Esophagus squamous epithelium (tissue), 5 donors: ENCODE data around the gene UVSSA. TPM values are rescaled to one million over a fixed set of nuclear protein-coding genes. Genes with fewer than 3 reads are reported as not detected.

ENCODE experiments used
- DNase-seq: peaks from one replicate; lab custom pipeline; 2025; lab: John Stamatoyannopoulos, UW
- H3K27ac ChIP-seq, 4 donors: fragments of 200-600 bp; sonication (generic); one replicate each; pipeline ENCODE4 v1.5.1; 2016 to 2019; ENCODE audit warnings: mild to moderate bottlenecking in 1 of 4
- H3K27me3 ChIP-seq, 4 donors: fragments of 200-600 bp; sonication (generic); 1 replicate in 3 of 4; 2 replicates in 1 of 4; pipeline versions ENCODE4 v1.5.1 to v1.6.0; 2017 to 2021; ENCODE audit warnings: antibody characterized with exemption in 1 of 4
- H3K36me3 ChIP-seq, 3 donors: fragments of 200-600 bp; sonication (generic); one replicate each; pipeline ENCODE4 v1.5.1; 2016 to 2019
- H3K4me1 ChIP-seq, 3 donors: fragments of 200-600 bp; sonication (generic); one replicate each; pipeline ENCODE4 v1.5.1; 2017 to 2019
- H3K4me3 ChIP-seq, 4 donors: fragments of 200-600 bp; sonication (generic); 1 replicate in 3 of 4; 2 replicates in 1 of 4; pipeline ENCODE4 v1.5.1; 2016 to 2019; ENCODE audit warnings: mild to moderate bottlenecking in 2 of 4, moderate library complexity in 1 of 4
- H3K9me3 ChIP-seq, 3 donors: fragments of 200-600 bp; sonication (generic); one replicate each; pipeline ENCODE4 v1.5.1; 2016 to 2019
- CTCF ChIP-seq, 6 experiments: fragments of 450-650 bp in 4 of 6; fragments of 200-600 bp in 2 of 6; sonication (generic) in 2 of 6; IDR thresholded peaks; one replicate each; pipeline ENCODE4 v1.5.1; 2016 to 2019; ENCODE audit warnings: antibody characterized with exemption in 6 of 6, mild to moderate bottlenecking in 4 of 6, moderate library complexity in 4 of 6
- POLR2A ChIP-seq, 4 donors: fragments of 450-650 bp; IDR thresholded peaks; one replicate each; pipeline ENCODE4 v1.6.1; 2017; ENCODE audit warnings: antibody characterized with exemption in 4 of 4, mild to moderate bottlenecking in 4 of 4, moderate library complexity in 3 of 4
- WGBS, 2 donors: methylation state at CpG; one replicate each; pipeline ENCODE4 v1.1.5; 2018; 5-methylcytosine and 5-hydroxymethylcytosine counted together
- intact Hi-C: fragments of 100-400 bp; cut with DNase I; formaldehyde crosslinking; loops from one replicate; pipeline ENCODE4 v1.15.0; 2022
- total RNA-seq, 4 donors: library from RNA; depleted of rRNA; stranded (reverse); fragments of >200 nt; gene quantifications; one replicate each; pipeline ENCODE4 v1.1.0, GENCODE V29; 2016
- donor health status: DM: yes; HTN: yes; CAD: no.

Gene UVSSA
- total RNA-seq, 4 donors from 2014 or later = 7.2 to 12.8 (median 11.5) TPM

- Histone ChIP-seq H3K36me3 (no peaks in the 10 kb centered on the region), H3K9me3 (no peaks in the 10 kb centered on the region), H3K4me1 (peaks cover 5 to 54% (median 39%) of the 10 kb centered on the region in 3 donors), H3K27ac (no peak overlapping the region), H3K27me3 (peaks cover 41 to 100% (median 54%) of the 10 kb centered on the region in 4 donors), H3K4me3 (no peak overlapping the region)
- 6 to 16% methylated on average over 17 to 34 of the region's 53 CpGs for WGBS, 2 donors
- intact Hi-C loops = no loop called here
- DNase-seq = no peak
- TF ChIP-seq CTCF (IDR thresholded peaks at IDR 0.05) (no peak), POLR2A (IDR thresholded peaks at IDR 0.05) (no peak)
Measured at GRCh38 chr4:1407657-1408333, 60.8 kb downstream of the UVSSA start.

- peaks cover 44 to 100% (median 53%) of the 10 kb centered on the region in 4 donors for H3K27me3 ChIP-seq
- intact Hi-C loops = no loop called here
- no peak overlapping the region for H3K4me3 ChIP-seq
- H3K27ac ChIP-seq = no peak overlapping the region
- DNase-seq = no peak
- no peaks in the 10 kb centered on the region for H3K36me3 ChIP-seq
- 13 to 21% methylated on average over 13 to 15 of the region's 22 CpGs for WGBS, 2 donors
- no peak for TF ChIP-seq CTCF (IDR thresholded peaks at IDR 0.05)
- TF ChIP-seq POLR2A (IDR thresholded peaks at IDR 0.05) = no peak
- no peaks in the 10 kb centered on the region for H3K9me3 ChIP-seq
- H3K4me1 ChIP-seq = peaks cover 5 to 48% (median 33%) of the 10 kb centered on the region in 3 donors
Measured at GRCh38 chr4:1408418-1408817, 61.4 kb downstream of the UVSSA start.

GRCh38 chr4:1409079-1409478 is 62.1 kb downstream of the UVSSA start:
- DNase-seq = no peak
- Histone ChIP-seq H3K9me3 (no peaks in the 10 kb centered on the region), H3K27ac (no peak overlapping the region), H3K4me3 (no peak overlapping the region), H3K4me1 (peaks cover 0 to 44% (median 28%) of the 10 kb centered on the region in 3 donors), H3K36me3 (no peaks in the 10 kb centered on the region), H3K27me3 (peaks cover 37 to 100% (median 55%) of the 10 kb centered on the region in 4 donors)
- intact Hi-C loops = no loop called here
- 26 to 34% methylated on average over 7 to 14 of the region's 14 CpGs for WGBS, 2 donors
- TF ChIP-seq POLR2A (IDR thresholded peaks at IDR 0.05) (no peak), CTCF (IDR thresholded peaks at IDR 0.05) (no peak)

- intact Hi-C loops = no loop called here
- peaks cover 31 to 99% (median 48%) of the 10 kb centered on the region in 4 donors for H3K27me3 ChIP-seq
- no peak for TF ChIP-seq CTCF (IDR thresholded peaks at IDR 0.05)
- no peak for TF ChIP-seq POLR2A (IDR thresholded peaks at IDR 0.05)
- peaks cover 0 to 42% (median 24%) of the 10 kb centered on the region in 3 donors for H3K4me1 ChIP-seq
- H3K36me3 ChIP-seq = no peaks in the 10 kb centered on the region
- H3K4me3 ChIP-seq = no peak overlapping the region
- no peak for DNase-seq
- no peaks in the 10 kb centered on the region for H3K9me3 ChIP-seq
- no peak overlapping the region for H3K27ac ChIP-seq
- 46 to 56% methylated on average over 11 to 12 of the region's 27 CpGs for WGBS, 2 donors
Measured at GRCh38 chr4:1409491-1410425, 62.8 kb downstream of the UVSSA start.
